GM23338 (cell line): Measurements from ENCODE around the gene TRMT11. TPM values are rescaled to one million over a fixed set of nuclear protein-coding genes. Genes with fewer than 3 reads are reported as not detected.

Experiments used
- ATAC-seq: fragments of 200-7000 bp; cut with Tn5 transposase; 3 replicates; pipeline ENCODE4 v1.9.1; 2020
- DNase-seq: peaks from one replicate; pipeline ENCODE4 v3.0.0-alpha.2; 2015; ENCODE audit warnings: low spot score
- H2AFZ ChIP-seq: fragments of 200-600 bp; sonication (generic); 2 replicates; pipeline ENCODE4 v1.8.0; 2016; ENCODE audit warnings: antibody characterized with exemption, mild to moderate bottlenecking, moderate library complexity
- H3F3A ChIP-seq: fragments of 200-600 bp; sonication (generic); replicated peaks from 2 replicates; pipeline ENCODE4 v1.8.0; 2017; ENCODE audit warnings: antibody characterized with exemption, mixed run types, low read depth
- H3K27ac ChIP-seq: fragments of 200-600 bp; sonication (generic); 2 replicates; pipeline ENCODE4 v1.6.1; 2016; ENCODE audit warnings: low read depth
- H3K27me3 ChIP-seq: fragments of 200-600 bp; sonication (generic); 2 replicates; pipeline ENCODE4 v1.8.0; 2016; ENCODE audit warnings: mild to moderate bottlenecking, mixed run types, moderate library complexity; ENCODE audit not compliant: insufficient read depth
- H3K36me3 ChIP-seq: fragments of 200-600 bp; sonication (generic); 2 replicates; pipeline ENCODE4 v1.8.0; 2016; ENCODE audit warnings: mild to moderate bottlenecking; ENCODE audit not compliant: insufficient read depth
- H3K4me1 ChIP-seq: fragments of 200-600 bp; sonication (generic); 2 replicates; pipeline ENCODE4 v1.8.0; 2016; ENCODE audit warnings: mild to moderate bottlenecking, moderate library complexity; ENCODE audit not compliant: insufficient read depth
- H3K4me2 ChIP-seq: fragments of 200-600 bp; sonication (generic); 2 replicates; pipeline ENCODE4 v1.7.1; 2017; ENCODE audit warnings: mixed run types
- H3K4me3 ChIP-seq: fragments of 200-600 bp; sonication (generic); 2 replicates; pipeline ENCODE4 v1.6.1; 2016; ENCODE audit warnings: mixed run types
- H3K79me2 ChIP-seq: fragments of 200-600 bp; sonication (generic); replicated peaks from 2 replicates; pipeline ENCODE4 v1.8.0; 2017; ENCODE audit warnings: mild to moderate bottlenecking; ENCODE audit not compliant: insufficient read depth
- H3K9me2 ChIP-seq: fragments of 200-600 bp; sonication (generic); 2 replicates; pipeline ENCODE4 v1.8.0; 2017; ENCODE audit not compliant: insufficient read depth
- H4K20me1 ChIP-seq: fragments of 200-600 bp; sonication (generic); replicated peaks from 2 replicates; pipeline ENCODE4 v1.8.0; 2017; ENCODE audit warnings: mild to moderate bottlenecking; ENCODE audit not compliant: insufficient read depth
- H3K27ac Mint-ChIP-seq: 2 replicates; pipeline ENCODE4 v1.8.0; 2020; ENCODE audit warnings: inconsistent platforms, mild to moderate bottlenecking, moderate library complexity, mixed read lengths
- H3K27me3 Mint-ChIP-seq: 3 replicates; pipeline ENCODE4 v1.8.0; 2022; ENCODE audit warnings: low read depth, mild to moderate bottlenecking, moderate library complexity, mixed read lengths, inconsistent platforms; ENCODE audit not compliant: insufficient read depth, poor library complexity
- H3K36me3 Mint-ChIP-seq: 3 replicates; pipeline ENCODE4 v1.8.0; 2021; ENCODE audit warnings: low read depth, mild to moderate bottlenecking, inconsistent platforms, moderate library complexity, mixed read lengths
- H3K4me1 Mint-ChIP-seq: 3 replicates; pipeline ENCODE4 v1.8.0; 2020; ENCODE audit warnings: mild to moderate bottlenecking, inconsistent platforms, mixed read lengths
- H3K4me3 Mint-ChIP-seq: 3 replicates; pipeline ENCODE4 v1.8.0; 2021; ENCODE audit warnings: moderate library complexity, mild to moderate bottlenecking, inconsistent platforms, mixed read lengths
- H3K9me3 Mint-ChIP-seq: 3 replicates; pipeline ENCODE4 v1.8.0; 2020; ENCODE audit warnings: moderate library complexity, mild to moderate bottlenecking, inconsistent platforms, mixed read lengths
- CREB1 ChIP-seq: fragments of 250-450 bp; sonication (Bioruptor Pico); IDR thresholded peaks from 2 replicates; pipeline ENCODE4 v1.5.0; 2020; ENCODE audit warnings: low read depth, mild to moderate bottlenecking, moderate library complexity
- CTCF ChIP-seq, 2 experiments: fragments of 200-600 bp in 1 of 2; sonication (generic) in 1 of 2; conservative IDR thresholded peaks; 2 replicates each; pipeline versions ENCODE4 v1.5.1 to v1.6.1; 2016 to 2017; ENCODE audit warnings: antibody characterized with exemption in 2 of 2, low read depth in 2 of 2, mild to moderate bottlenecking in 2 of 2, moderate library complexity in 1 of 2
- ETS1 ChIP-seq: IDR thresholded peaks from 2 replicates; pipeline ENCODE4 v1.6.1; 2016; ENCODE audit warnings: antibody characterized with exemption
- EZH2 ChIP-seq: fragments of 200-600 bp; sonication (generic); IDR thresholded peaks from one replicate; pipeline ENCODE4 v1.8.0; 2017; ENCODE audit warnings: antibody characterized with exemption, mild to moderate bottlenecking, low read depth; ENCODE audit not compliant: unreplicated experiment
- EZH2phosphoT487 ChIP-seq: fragments of 200-600 bp; sonication (generic); IDR thresholded peaks from one replicate; pipeline ENCODE4 v1.8.1; 2018; ENCODE audit warnings: antibody characterized with exemption; ENCODE audit not compliant: unreplicated experiment
- JUNB ChIP-seq: IDR thresholded peaks from one replicate; pipeline ENCODE4 v1.6.1; 2016; ENCODE audit warnings: antibody characterized with exemption; ENCODE audit not compliant: unreplicated experiment
- NANOG ChIP-seq: IDR thresholded peaks from 2 replicates; pipeline ENCODE4 v1.6.1; 2016; ENCODE audit warnings: antibody characterized with exemption, borderline replicate concordance
- POLR2AphosphoS5 ChIP-seq: IDR thresholded peaks from 2 replicates; pipeline ENCODE4 v1.6.1; 2016; ENCODE audit warnings: antibody characterized with exemption, low read depth
- REST ChIP-seq: IDR thresholded peaks from one replicate; pipeline ENCODE4 v1.6.1; 2018; ENCODE audit warnings: antibody characterized with exemption; ENCODE audit not compliant: unreplicated experiment
- STAT1 ChIP-seq: IDR thresholded peaks from one replicate; pipeline ENCODE4 v1.6.1; 2016; ENCODE audit warnings: antibody characterized with exemption; ENCODE audit not compliant: unreplicated experiment
- ZNF114 ChIP-seq: fragments of 250-450 bp; sonication (Bioruptor Pico); IDR thresholded peaks from 2 replicates; pipeline ENCODE4 v1.5.0; 2020; ENCODE audit warnings: mild to moderate bottlenecking, moderate library complexity
- ZNF331 ChIP-seq: fragments of 250-450 bp; sonication (Bioruptor Pico); IDR thresholded peaks from 2 replicates; pipeline ENCODE4 v1.5.0; 2020; ENCODE audit warnings: low read depth, mild to moderate bottlenecking, moderate library complexity
- ZNF462 ChIP-seq: fragments of 250-450 bp; sonication (Bioruptor Pico); IDR thresholded peaks from 2 replicates; pipeline ENCODE4 v1.5.0; 2020; ENCODE audit warnings: mild to moderate bottlenecking, moderate library complexity
- polyA plus RNA-seq: library from polyadenylated mRNA; unstranded; fragments of >200 nt; fragmentation: Nextera tagmentation; extraction: Ambion mirVana; gene quantifications from 2 replicates; pipeline ENCODE4 v1.2.1, GENCODE V29; 2016
- total RNA-seq: library from RNA; depleted of rRNA; stranded (reverse); fragments of >200 nt; shearing (Covaris generic); gene quantifications from 2 replicates; pipeline ENCODE4 v1.2.3, GENCODE V29; 2014

The TRMT11 gene
- total and polyA plus RNA-seq, 2 experiments from 2014 or later, result 49.5 to 50.9 TPM

- no peak for DNase-seq
- Histone ChIP-seq H3K27ac (no peak overlapping the region), H3K36me3 (no peaks in the 10 kb centered on the region), H2AFZ (no peak overlapping the region), H3F3A (no peaks in the 10 kb centered on the region), H3K4me2 (no peak overlapping the region), H3K79me2 (no peaks in the 10 kb centered on the region), H3K27me3 (no peaks in the 10 kb centered on the region), H3K4me1 (peaks cover 10% of the 10 kb centered on the region), H3K4me3 (no peak overlapping the region), H3K9me2 (no peaks in the 10 kb centered on the region), H4K20me1 (no peaks in the 10 kb centered on the region)
- no peak for ATAC-seq
- Mint-ChIP-seq H3K27ac (no peak overlapping the region), H3K4me3 (no peak overlapping the region), H3K27me3 (no peaks in the 10 kb centered on the region), H3K4me1 (0 out of 3 replicates have a peak, but pooled peaks cover under 1% of the 10 kb centered on the region), H3K9me3 (no peaks in the 10 kb centered on the region), H3K36me3 (no peaks in the 10 kb centered on the region)
- TF ChIP-seq NANOG, result no peak
- TF ChIP-seq ZNF331 (CRISPR knock-in tag), result no peak
- no peak for TF ChIP-seq STAT1
- TF ChIP-seq CREB1 (CRISPR knock-in tag), result no peak
- no peak for TF ChIP-seq EZH2phosphoT487
- TF ChIP-seq REST, result no peak
- no peak for TF ChIP-seq EZH2
- TF ChIP-seq JUNB, result no peak
- TF ChIP-seq ZNF462, result no peak
- TF ChIP-seq ZNF114 (CRISPR knock-in tag), result no peak
- TF ChIP-seq CTCF (conservative IDR thresholded peaks at IDR 0.05; ENCODE audit: low read depth in 2 of 2), result no peak
- TF ChIP-seq POLR2AphosphoS5, result no peak
- no peak for TF ChIP-seq ETS1
Observed at GRCh38 chr6:125961117-125961516, 25.2 kb upstream of the TRMT11 start.
